MM.1S (cell line): ENCODE results near the gene MAGOHB.

Experiments used
- EZH2phosphoT487 ChIP-seq: fragments of 300-600 bp; sonication (generic); IDR thresholded peaks from 2 replicates; pipeline ENCODE4 v1.6.1; 2018; ENCODE audit warnings: antibody characterized with exemption, low read length
- TF ChIP-seq, protein P1 (sequence below): fragments of 300-600 bp; sonication (generic); IDR thresholded peaks from 2 replicates; pipeline ENCODE4 v1.5.1; 2016; ENCODE audit warnings: antibody characterized with exemption, low read length, mixed read lengths

DNA sequence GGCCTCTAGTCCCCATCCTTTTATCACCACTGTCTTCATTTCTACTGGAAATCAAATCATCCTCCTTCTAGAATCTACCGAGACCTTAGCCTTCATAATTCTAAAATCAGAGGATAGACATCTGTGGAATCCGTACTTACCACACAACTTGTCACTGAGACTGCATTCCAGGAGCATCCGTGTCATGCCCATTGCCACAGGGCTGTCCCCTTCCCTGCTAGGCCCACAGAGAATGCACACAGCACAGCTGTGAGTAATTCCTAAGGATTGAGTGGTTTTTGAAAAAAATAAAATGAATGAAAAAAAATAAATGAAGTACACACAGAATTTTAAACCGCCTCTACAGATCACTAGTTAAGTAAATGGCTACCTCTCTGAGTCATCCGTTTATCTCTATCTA is 21.0 kb upstream of the MAGOHB start:
- TF ChIP-seq, protein P1, sequence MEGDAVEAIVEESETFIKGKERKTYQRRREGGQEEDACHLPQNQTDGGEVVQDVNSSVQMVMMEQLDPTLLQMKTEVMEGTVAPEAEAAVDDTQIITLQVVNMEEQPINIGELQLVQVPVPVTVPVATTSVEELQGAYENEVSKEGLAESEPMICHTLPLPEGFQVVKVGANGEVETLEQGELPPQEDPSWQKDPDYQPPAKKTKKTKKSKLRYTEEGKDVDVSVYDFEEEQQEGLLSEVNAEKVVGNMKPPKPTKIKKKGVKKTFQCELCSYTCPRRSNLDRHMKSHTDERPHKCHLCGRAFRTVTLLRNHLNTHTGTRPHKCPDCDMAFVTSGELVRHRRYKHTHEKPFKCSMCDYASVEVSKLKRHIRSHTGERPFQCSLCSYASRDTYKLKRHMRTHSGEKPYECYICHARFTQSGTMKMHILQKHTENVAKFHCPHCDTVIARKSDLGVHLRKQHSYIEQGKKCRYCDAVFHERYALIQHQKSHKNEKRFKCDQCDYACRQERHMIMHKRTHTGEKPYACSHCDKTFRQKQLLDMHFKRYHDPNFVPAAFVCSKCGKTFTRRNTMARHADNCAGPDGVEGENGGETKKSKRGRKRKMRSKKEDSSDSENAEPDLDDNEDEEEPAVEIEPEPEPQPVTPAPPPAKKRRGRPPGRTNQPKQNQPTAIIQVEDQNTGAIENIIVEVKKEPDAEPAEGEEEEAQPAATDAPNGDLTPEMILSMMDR, result no peak
- TF ChIP-seq EZH2phosphoT487, result no peak
